H1 (cell line): Measurements from ENCODE around the gene THEMIS. TPM values are rescaled to one million over a fixed set of nuclear protein-coding genes. Genes with fewer than 3 reads are reported as not detected.

ENCODE experiments used
- CTCF ChIA-PET: fragments of 300-600 bp; sonication (Branson Sonifier 250); formaldehyde crosslinking; loops from one replicate; lab custom pipeline; 2021; ENCODE audit not compliant: partially characterized antibody; lab: Charles Lee
- POLR2A ChIA-PET: fragments of 300-600 bp; sonication (Branson Sonifier 250); formaldehyde crosslinking; loops from one replicate; lab custom pipeline; 2021; ENCODE audit warnings: inconsistent platforms; ENCODE audit not compliant: partially characterized antibody; lab: Charles Lee
- DNase-seq, 2 experiments: peaks; one replicate each; pipeline versions ENCODE4 v3.0.0 to v3.0.0-alpha.2; 2010 to 2022; ENCODE audit warnings: low spot score in 2 of 2, low read depth in 1 of 2, mixed read lengths in 1 of 2
- FAIRE-seq: peaks from 2 replicates; lab custom pipeline; 2011; peaks lifted over from hg19 to GRCh38; lab: Jason Lieb, UNC
- H2AFZ ChIP-seq: 2 replicates; pipeline ENCODE4 v1.8.1; 2012; ENCODE audit warnings: low read length, inconsistent platforms
- H2AK5ac ChIP-seq: 2 replicates; pipeline ENCODE4 v1.6.1; 2013; ENCODE audit warnings: low read depth, low read length
- H2BK120ac ChIP-seq: replicated peaks from 2 replicates; pipeline ENCODE3; 2013; ENCODE audit warnings: low read depth, low read length, inconsistent platforms
- H2BK12ac ChIP-seq: 2 replicates; pipeline ENCODE4 v1.6.1; 2013; ENCODE audit warnings: low read depth, low read length
- H2BK15ac ChIP-seq: 2 replicates; pipeline ENCODE4 v1.6.1; 2013; ENCODE audit warnings: low read length
- H2BK20ac ChIP-seq: 2 replicates; pipeline ENCODE4 v1.6.1; 2013; ENCODE audit warnings: low read length
- H2BK5ac ChIP-seq: 2 replicates; pipeline ENCODE4 v1.6.1; 2013; ENCODE audit warnings: low read depth, low read length
- H3K14ac ChIP-seq: 2 replicates; pipeline ENCODE4 v1.6.1; 2013; ENCODE audit warnings: inconsistent platforms; ENCODE audit not compliant: insufficient read length
- H3K18ac ChIP-seq: 2 replicates; pipeline ENCODE4 v1.6.1; 2013; ENCODE audit warnings: low read length; ENCODE audit errors: extremely low read depth
- H3K23ac ChIP-seq: 2 replicates; pipeline ENCODE4 v1.6.1; 2013; ENCODE audit warnings: inconsistent platforms; ENCODE audit not compliant: insufficient read length
- H3K23me2 ChIP-seq: 2 replicates; pipeline ENCODE4 v1.6.1; 2013; ENCODE audit warnings: low read depth, low read length
- H3K27ac ChIP-seq: 2 replicates; pipeline ENCODE4 v1.6.1; 2011; ENCODE audit warnings: low read depth, low read length, inconsistent platforms
- H3K27me3 ChIP-seq, 4 experiments: replicated peaks in 1 of 4; 1 replicate in 1 of 4; 2 replicates in 3 of 4; pipeline versions ENCODE4 v1.6.1 to v1.8.1; 2011 to 2013; ENCODE audit warnings: low read length in 3 of 4, mild to moderate bottlenecking in 3 of 4, inconsistent platforms in 2 of 4, mixed read lengths in 2 of 4, moderate library complexity in 1 of 4; ENCODE audit not compliant: control insufficient read depth in 3 of 4, insufficient read depth in 3 of 4; ENCODE audit errors: extremely low read depth in 1 of 4
- H3K36me3 ChIP-seq, 4 experiments: 2 replicates each; pipeline versions ENCODE4 v1.6.1 to v1.8.1; 2011 to 2013; ENCODE audit warnings: mild to moderate bottlenecking in 4 of 4, low read length in 3 of 4, moderate library complexity in 2 of 4, control low read depth in 1 of 4, inconsistent platforms in 1 of 4; ENCODE audit not compliant: insufficient read depth in 4 of 4, control insufficient read depth in 2 of 4
- H3K4ac ChIP-seq: replicated peaks from 2 replicates; pipeline ENCODE3; 2013; ENCODE audit warnings: low read length, low read depth, mixed read lengths, inconsistent platforms; ENCODE audit not compliant: insufficient read length
- H3K4me1 ChIP-seq, 4 experiments: replicated peaks in 1 of 4; 1 replicate in 1 of 4; 2 replicates in 3 of 4; pipeline versions ENCODE4 v1.6.1 to v1.8.1; 2011 to 2013; ENCODE audit warnings: low read length in 3 of 4, inconsistent platforms in 2 of 4, mixed read lengths in 1 of 4; ENCODE audit not compliant: insufficient read depth in 4 of 4, control insufficient read depth in 3 of 4
- H3K4me2 ChIP-seq, 2 experiments: 2 replicates each; pipeline versions ENCODE4 v1.6.1 to v1.8.1; 2011 to 2013; ENCODE audit warnings: low read depth in 2 of 2, low read length in 2 of 2, control low read depth in 1 of 2, inconsistent platforms in 1 of 2, mild to moderate bottlenecking in 1 of 2; ENCODE audit not compliant: insufficient read depth in 1 of 2
- H3K4me3 ChIP-seq, 4 experiments: fragments of 200-600, 300-600 bp in 1 of 4; sonication (generic), shearing (Covaris generic), sonication (Bioruptor Twin) in 1 of 4; 2 replicates each; pipeline versions ENCODE4 v1.5.1 to v1.8.1; 2011 to 2016; ENCODE audit warnings: low read length in 4 of 4, low read depth in 3 of 4, control low read depth in 2 of 4, inconsistent platforms in 2 of 4, mild to moderate bottlenecking in 2 of 4, mixed read lengths in 1 of 4, moderate library complexity in 1 of 4; ENCODE audit not compliant: insufficient read depth in 2 of 4; ENCODE audit errors: extremely low read depth in 1 of 4
- H3K56ac ChIP-seq: replicated peaks from 2 replicates; pipeline ENCODE3; 2013; ENCODE audit warnings: low read depth, mild to moderate bottlenecking, mixed read lengths, low read length, inconsistent platforms; ENCODE audit not compliant: insufficient read length
- H3K79me1 ChIP-seq: 2 replicates; pipeline ENCODE4 v1.6.1; 2013; ENCODE audit warnings: low read depth, low read length, control low read depth
- H3K79me2 ChIP-seq, 2 experiments: 2 replicates each; pipeline versions ENCODE4 v1.6.1 to v1.8.1; 2012 to 2013; ENCODE audit warnings: low read length in 2 of 2, mild to moderate bottlenecking in 2 of 2, inconsistent platforms in 1 of 2; ENCODE audit not compliant: insufficient read depth in 2 of 2, control insufficient read depth in 1 of 2
- H3K9ac ChIP-seq, 4 experiments: replicated peaks in 1 of 4; 1 replicate in 1 of 4; 2 replicates in 3 of 4; pipeline versions ENCODE4 v1.6.1 to v1.8.1; 2011 to 2013; ENCODE audit warnings: low read depth in 3 of 4, low read length in 3 of 4, control low read depth in 2 of 4, mild to moderate bottlenecking in 2 of 4, moderate library complexity in 2 of 4, inconsistent platforms in 1 of 4; ENCODE audit errors: extremely low read depth in 1 of 4
- H3K9me3 ChIP-seq, 2 experiments: 2 replicates each; pipeline versions ENCODE4 v1.6.1 to v1.8.1; 2012 to 2013; ENCODE audit warnings: mild to moderate bottlenecking in 2 of 2, moderate library complexity in 2 of 2, control low read depth in 1 of 2, inconsistent platforms in 1 of 2, low read depth in 1 of 2, low read length in 1 of 2, mixed read lengths in 1 of 2; ENCODE audit not compliant: insufficient read depth in 2 of 2
- H4K20me1 ChIP-seq, 2 experiments: replicated peaks in 1 of 2; 2 replicates each; pipeline versions ENCODE3 to v1.8.1; 2011 to 2013; ENCODE audit warnings: inconsistent platforms in 2 of 2, low read length in 2 of 2, mild to moderate bottlenecking in 1 of 2; ENCODE audit not compliant: insufficient read depth in 2 of 2, control insufficient read depth in 1 of 2
- H4K5ac ChIP-seq: 2 replicates; pipeline ENCODE4 v1.6.1; 2013; ENCODE audit warnings: low read length, low read depth, mixed read lengths, inconsistent platforms; ENCODE audit not compliant: insufficient read length
- H4K8ac ChIP-seq: 2 replicates; pipeline ENCODE4 v1.8.0; 2013; ENCODE audit warnings: mild to moderate bottlenecking, moderate library complexity, low read length, inconsistent platforms; ENCODE audit not compliant: insufficient read depth; ENCODE audit errors: extremely low read depth
- H4K91ac ChIP-seq: replicated peaks from 2 replicates; pipeline ENCODE3; 2013; ENCODE audit warnings: low read length, mixed read lengths, inconsistent platforms; ENCODE audit not compliant: insufficient read length
- CBX8 ChIP-seq: fragments of 300-800, 300-1000 bp; sonication (generic); IDR thresholded peaks from 2 replicates; pipeline ENCODE4 v1.7.1; 2016; ENCODE audit warnings: low read depth, low read length, borderline replicate concordance
- CREB1 ChIP-seq: IDR thresholded peaks from 2 replicates; pipeline ENCODE4 v1.6.1; 2012; ENCODE audit warnings: inconsistent platforms
- FOSL1 ChIP-seq: IDR thresholded peaks from 2 replicates; pipeline ENCODE4 v1.6.1; 2011; ENCODE audit warnings: mild to moderate bottlenecking, low read depth, low read length, moderate library complexity; ENCODE audit not compliant: insufficient read depth
- JUND ChIP-seq: IDR thresholded peaks from 2 replicates; pipeline ENCODE4 v1.6.1; 2011; ENCODE audit warnings: mild to moderate bottlenecking, improper control_type of control experiment, low read length
- KDM5A ChIP-seq: fragments of 200-600 bp; IDR thresholded peaks from 2 replicates; pipeline ENCODE4 v1.7.1; 2012; ENCODE audit warnings: mild to moderate bottlenecking, low read length, inconsistent platforms, mixed read lengths
- PHF8 ChIP-seq: fragments of 200-600 bp; sonication (generic); conservative IDR thresholded peaks from 2 replicates; pipeline ENCODE4 v1.7.1; 2012; ENCODE audit warnings: low read depth, mild to moderate bottlenecking, inconsistent platforms, low read length, moderate library complexity
- RAD21 ChIP-seq, 2 experiments: IDR thresholded peaks in 1 of 2; conservative IDR thresholded peaks in 1 of 2; 2 replicates each; pipeline ENCODE4 v1.6.1; 2011; ENCODE audit warnings: low read depth in 2 of 2, low read length in 2 of 2, improper control_type of control experiment in 1 of 2, inconsistent platforms in 1 of 2, mild to moderate bottlenecking in 1 of 2, moderate library complexity in 1 of 2
- RBBP5 ChIP-seq: IDR thresholded peaks from 2 replicates; pipeline ENCODE4 v1.7.1; 2012; ENCODE audit warnings: low read depth, mild to moderate bottlenecking, inconsistent platforms, low read length, moderate library complexity, borderline replicate concordance
- RNF2 ChIP-seq: fragments of 200-900, 300-1000 bp; sonication (generic); IDR thresholded peaks from 2 replicates; pipeline ENCODE4 v1.7.1; 2016; ENCODE audit warnings: borderline replicate concordance, low read depth, mild to moderate bottlenecking, antibody characterized with exemption, low read length; ENCODE audit not compliant: poor library complexity, severe bottlenecking; ENCODE audit errors: missing control alignments
- SP2 ChIP-seq: IDR thresholded peaks from 2 replicates; pipeline ENCODE4 v1.6.1; 2012; ENCODE audit warnings: mild to moderate bottlenecking, low read length, inconsistent platforms
- SP4 ChIP-seq: IDR thresholded peaks from 2 replicates; pipeline ENCODE4 v1.6.1; 2012; ENCODE audit warnings: low read length, inconsistent platforms
- YY1 ChIP-seq: IDR thresholded peaks from 2 replicates; pipeline ENCODE4 v1.6.1; 2011; ENCODE audit warnings: low read depth, mild to moderate bottlenecking, low read length
- WGBS, 2 experiments: shearing (Covaris generic) in 1 of 2; methylation state at CpG; one replicate each; pipeline versions ENCODE4 v1.1.6 to v1.1.7; 2013 to 2015; ENCODE audit warnings: low lambda C conversion rate in 2 of 2, mixed read lengths in 2 of 2, inconsistent platforms in 1 of 2, low coverage in 1 of 2, missing lambda C conversion rate in 1 of 2; ENCODE audit not compliant: insufficient replicate concordance in 2 of 2, insufficient coverage in 1 of 2, insufficient read length in 1 of 2; ENCODE audit errors: extremely low coverage in 1 of 2, missing lambda C conversion rate in 1 of 2; 5-methylcytosine and 5-hydroxymethylcytosine counted together
- polyA plus RNA-seq, 7 experiments: library from polyadenylated mRNA; depleted of rRNA in 3 of 7; stranded (reverse) in 5 of 7; unstranded in 2 of 7; fragments of >200 nt in 5 of 7; fragments of 200-250 nt in 2 of 7; gene quantifications; 1 replicate in 5 of 7; 2 replicates in 1 of 7; 4 replicates in 1 of 7; pipeline versions ENCODE4 v1.2.1 to v1.2.3, GENCODE V29; 2011 to 2013; ENCODE audit warnings: missing spikeins in 2 of 7, mixed read lengths in 2 of 7
- total RNA-seq: library from RNA; stranded (reverse); fragmentation: NEBNext Ultra II Directional; extraction: Animal tissue kit (Norgen Biotek cat#: 25700); gene quantifications from 2 replicates; pipeline ENCODE4 v1.2.1, GENCODE V29; 2021
- TF ChIP-seq, protein P1 (sequence below): IDR thresholded peaks from 2 replicates; pipeline ENCODE4 v1.6.1; 2012; ENCODE audit warnings: inconsistent platforms

The THEMIS gene
- total and polyA plus RNA-seq, 2 of the 8 experiments (the other 6 are each of a cell fraction or from before 2014, with no cell fraction given), result not detected

DNA sequence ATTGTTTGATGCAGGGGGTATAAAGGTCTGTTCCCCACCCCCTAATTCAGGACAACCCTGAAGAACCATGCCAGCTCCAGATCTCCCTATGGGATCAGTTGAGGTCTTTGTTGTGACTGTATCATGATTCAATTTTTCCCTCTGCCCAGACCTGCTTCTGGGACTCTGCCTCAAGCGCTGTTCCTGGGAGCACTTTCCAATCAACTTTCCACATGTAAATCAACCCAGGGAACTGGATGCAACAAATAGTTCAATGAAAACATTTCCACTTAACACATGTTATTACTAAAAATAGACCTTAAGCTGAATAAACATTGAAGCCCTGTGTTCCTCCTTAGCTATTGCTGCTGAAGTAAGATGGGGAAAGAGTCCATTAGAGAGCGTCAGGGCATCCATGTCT, 184.4 kb downstream of the THEMIS start:
- Histone ChIP-seq H2AK5ac (no peak overlapping the region), H4K5ac (no peak overlapping the region), H3K4me3 (no peak overlapping the region), H3K14ac (no peak overlapping the region), H3K23ac (no peak overlapping the region), H3K56ac (no peak overlapping the region), H3K4me2 (no peak overlapping the region), H2BK5ac (no peak overlapping the region), H3K4me1 (no peaks in the 10 kb centered on the region), H4K8ac (no peak overlapping the region), H2BK20ac (no peak overlapping the region), H2BK120ac (no peak overlapping the region), H2BK12ac (no peak overlapping the region), H4K91ac (no peak overlapping the region), H3K36me3 (no peaks in the 10 kb centered on the region), H2AFZ (0 out of 2 replicates have a peak overlapping the region, but pooled peaks have one; percentile 36), H3K27me3 (no peaks in the 10 kb centered on the region), H3K79me2 (no peaks in the 10 kb centered on the region), H3K23me2 (no peaks in the 10 kb centered on the region), H3K18ac (no peak overlapping the region), H3K9me3 (no peaks in the 10 kb centered on the region), H3K4ac (no peak overlapping the region), H3K79me1 (no peaks in the 10 kb centered on the region), H3K9ac (no peak overlapping the region), H2BK15ac (no peak overlapping the region), H3K27ac (no peak overlapping the region), H4K20me1 (no peaks in the 10 kb centered on the region)
- ChIA-PET POLR2A (no interaction called here), CTCF (interaction anchor here (0.9 kb wide), 1 partner anchor 26 kb away, joined by 4 read pairs; no protein-coding TSS in a partner anchor)
- DNase-seq (no peak), FAIRE-seq (no peak)
- 83% methylated on average over 2 of the region's 2 CpGs; no CpG with 5 or more reads in 1 of the 2 experiments for WGBS, 2 experiments
- no peak for TF ChIP-seq SP2
- TF ChIP-seq, protein P1, sequence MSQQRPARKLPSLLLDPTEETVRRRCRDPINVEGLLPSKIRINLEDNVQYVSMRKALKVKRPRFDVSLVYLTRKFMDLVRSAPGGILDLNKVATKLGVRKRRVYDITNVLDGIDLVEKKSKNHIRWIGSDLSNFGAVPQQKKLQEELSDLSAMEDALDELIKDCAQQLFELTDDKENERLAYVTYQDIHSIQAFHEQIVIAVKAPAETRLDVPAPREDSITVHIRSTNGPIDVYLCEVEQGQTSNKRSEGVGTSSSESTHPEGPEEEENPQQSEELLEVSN, result no peak
- no peak for TF ChIP-seq FOSL1
- TF ChIP-seq PHF8, result no peak
- no peak for TF ChIP-seq KDM5A
- no peak for TF ChIP-seq SP4
- no peak for TF ChIP-seq RBBP5
- TF ChIP-seq RAD21 (IDR thresholded peaks at IDR 0.05 in 1 of 2, conservative IDR thresholded peaks at IDR 0.05 in 1 of 2; ENCODE audit: low read depth in 2 of 2, low read length in 2 of 2), result no peak
- no peak for TF ChIP-seq CBX8
- no peak for TF ChIP-seq CREB1
- TF ChIP-seq RNF2, result no peak
- no peak for TF ChIP-seq YY1
- TF ChIP-seq JUND, result no peak
